HG03354 (cell line): ENCODE results near the gene PROS1.
"Not testable (repeated sequence)": the region's sequence is repeated elsewhere in the genome, so short reads cannot be mapped to it uniquely, and the experiment has no call there.

Experiments used
- ATAC-seq: cut with Tn5 transposase; IDR thresholded peaks from one replicate; pipeline ENCODE4 v1.9.1; 2021; ENCODE audit warnings: mild to moderate bottlenecking; ENCODE audit not compliant: unreplicated experiment, poor library complexity, severe bottlenecking

The PROS1 gene

DNA sequence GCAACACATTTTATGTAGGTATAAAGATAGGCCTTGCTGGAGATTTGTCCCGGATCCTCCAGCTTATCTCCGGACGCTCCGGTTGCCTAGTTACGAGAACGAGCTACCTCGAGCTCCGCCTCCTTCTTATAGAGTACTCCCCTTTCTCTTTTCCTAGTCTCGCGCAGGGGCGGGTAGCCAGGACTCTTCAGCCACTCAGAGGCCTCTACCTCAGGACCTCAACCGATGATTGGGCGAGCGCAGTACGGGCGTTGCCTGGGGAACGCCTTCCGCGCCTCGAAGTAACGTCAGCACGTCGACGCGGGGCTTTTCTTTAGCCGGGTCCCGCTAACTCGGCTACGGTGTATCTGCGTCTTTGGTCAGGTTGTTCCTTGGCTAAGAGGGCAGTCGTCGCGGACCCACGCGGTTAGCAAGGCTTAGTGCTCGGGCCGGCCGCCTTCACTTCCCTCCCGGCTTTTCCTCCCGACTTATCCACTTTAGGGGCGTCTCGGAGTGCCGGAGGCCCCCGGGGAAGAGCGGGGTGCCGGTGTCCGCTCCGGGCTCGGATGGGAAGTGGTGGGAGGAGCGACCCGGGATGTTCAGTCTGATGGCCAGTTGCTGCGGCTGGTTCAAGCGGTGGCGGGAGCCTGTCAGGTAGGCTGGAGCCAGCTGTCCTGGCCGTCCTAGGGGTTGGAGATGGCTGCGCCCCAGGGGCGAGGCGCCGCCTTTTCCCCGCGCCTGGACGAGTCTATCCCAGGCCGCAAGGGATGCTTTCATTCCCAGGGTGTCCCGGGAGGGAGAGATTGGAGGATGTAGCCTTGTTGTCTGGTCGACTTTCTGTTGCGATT lies 6.4 kb upstream of the PROS1 start, which contains the start of gene ARL13B:
TSS of gene ARL13B (plus strand) at position 306 of the 827 bp plus-strand sequence. CDS start at position 575, 269 bp downstream.
- ATAC-seq: peak; percentile 100

DNA sequence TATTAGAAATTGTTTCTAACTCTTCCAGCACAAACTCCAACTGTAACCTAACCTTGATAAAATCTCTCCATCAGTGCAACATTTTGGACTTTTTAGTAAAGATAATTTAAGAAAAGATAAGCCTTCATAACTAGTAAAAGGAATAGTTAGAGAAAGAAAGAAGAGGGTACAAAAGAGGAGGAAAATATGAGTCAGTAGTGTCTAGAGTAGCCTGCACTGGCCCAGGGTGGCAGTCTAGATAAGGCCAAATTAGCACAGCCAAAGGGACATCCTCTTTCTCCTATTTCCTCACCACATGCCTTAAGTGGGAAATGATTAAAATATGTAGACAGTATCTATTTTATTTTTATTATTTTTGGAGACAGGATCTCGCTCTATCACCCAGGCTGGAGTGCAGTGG lies 3.7 kb downstream of the PROS1 start:
- ATAC-seq: no peak

DNA sequence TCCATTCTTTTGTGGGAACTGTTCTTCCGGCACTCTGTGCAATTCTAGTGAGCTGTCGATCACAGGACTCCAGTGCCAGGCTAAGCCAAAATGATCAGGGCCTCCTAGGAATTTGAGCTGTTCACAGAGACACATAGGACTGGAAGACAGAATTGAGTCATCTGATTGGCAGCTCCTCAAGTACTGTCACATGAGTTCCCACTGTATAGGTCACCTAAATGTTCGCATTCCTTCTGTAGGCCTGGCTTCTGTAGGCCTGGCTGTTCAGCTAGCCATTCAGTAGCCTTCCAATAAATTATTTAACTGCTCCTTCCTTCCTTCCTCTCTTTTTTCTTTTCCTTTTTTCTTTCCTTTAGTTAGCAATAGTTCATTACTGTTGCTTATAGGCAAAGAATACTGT lies 4.3 kb downstream of the PROS1 start:
- ATAC-seq: no peak

DNA sequence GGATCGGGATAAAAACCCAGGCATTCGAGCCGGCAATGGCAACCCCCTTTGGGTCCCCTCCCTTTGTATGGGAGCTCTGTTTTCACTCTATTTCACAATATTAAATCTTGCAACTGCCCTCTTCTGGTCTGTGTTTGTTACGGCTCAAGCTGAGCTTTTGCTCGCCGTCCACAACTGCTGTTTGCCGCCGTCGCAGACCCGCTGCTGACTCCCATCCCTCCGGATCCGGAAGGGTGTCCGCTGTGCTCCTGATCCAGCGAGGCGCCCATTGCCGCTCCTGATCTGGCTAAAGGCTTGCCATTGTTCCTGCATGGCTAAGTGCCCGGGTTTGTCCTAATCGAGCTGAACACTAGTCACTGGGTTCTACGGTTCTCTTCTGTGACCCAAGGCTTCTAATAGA lies 8.6 kb downstream of the PROS1 start:
- not testable (repeated sequence) for ATAC-seq

DNA sequence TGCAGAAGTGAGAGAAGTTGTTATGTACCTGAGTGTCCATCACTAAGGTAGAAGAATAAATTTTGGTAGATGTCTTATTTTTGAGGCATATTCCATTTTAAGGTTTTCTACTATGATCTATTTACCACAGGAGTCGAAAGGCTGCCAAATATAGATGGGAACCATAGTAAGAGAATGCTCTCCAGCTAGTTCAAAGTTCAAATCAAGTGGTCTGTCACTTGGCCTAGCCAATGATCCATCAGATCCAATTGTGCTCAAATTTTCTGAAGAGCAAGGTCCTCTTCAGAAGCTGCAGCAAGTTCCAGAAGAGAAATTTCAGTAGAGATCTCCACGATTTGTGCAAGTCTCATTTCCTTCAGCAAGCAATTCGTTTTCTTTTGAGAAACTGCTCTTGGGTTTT lies 10.9 kb downstream of the PROS1 start:
- no peak for ATAC-seq

DNA sequence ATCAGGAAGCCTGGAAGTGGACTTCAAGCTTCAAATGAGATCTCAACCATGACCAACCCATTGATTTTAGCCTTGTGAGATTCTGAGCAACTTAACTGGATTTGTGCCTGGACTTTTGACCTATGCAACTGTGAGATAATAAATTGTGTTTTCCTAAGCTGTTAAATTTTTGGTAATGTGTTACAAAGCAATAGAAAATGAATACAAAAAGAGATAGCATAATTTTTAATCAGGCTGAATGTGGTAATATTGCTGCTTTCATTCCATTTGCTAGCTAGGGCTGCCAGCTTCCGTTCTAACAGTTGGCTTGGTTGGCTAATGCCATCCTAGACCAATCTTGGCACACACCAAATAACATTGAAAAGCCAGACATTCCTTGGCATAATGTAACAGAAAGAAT lies 12.2 kb downstream of the PROS1 start:
- no peak for ATAC-seq

DNA sequence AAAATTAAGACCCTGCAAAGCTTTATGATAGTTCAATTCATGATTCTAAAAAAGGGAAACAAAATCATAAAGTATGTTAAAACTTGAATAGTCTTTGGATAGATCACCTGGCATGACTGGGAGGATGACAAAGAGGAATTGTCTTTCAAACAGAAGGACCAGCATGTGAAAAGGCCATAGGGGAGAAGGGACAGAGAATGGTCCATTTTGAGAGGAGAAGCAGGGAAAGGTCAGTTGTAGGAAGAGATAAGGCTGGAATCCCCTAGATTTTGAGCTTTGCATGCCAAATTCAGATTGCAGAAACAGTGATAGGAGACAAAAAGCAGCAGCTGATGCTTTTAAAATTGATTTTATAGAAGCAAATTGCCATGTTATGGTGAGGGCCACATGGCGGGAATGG lies 12.7 kb downstream of the PROS1 start:
- ATAC-seq: no peak

DNA sequence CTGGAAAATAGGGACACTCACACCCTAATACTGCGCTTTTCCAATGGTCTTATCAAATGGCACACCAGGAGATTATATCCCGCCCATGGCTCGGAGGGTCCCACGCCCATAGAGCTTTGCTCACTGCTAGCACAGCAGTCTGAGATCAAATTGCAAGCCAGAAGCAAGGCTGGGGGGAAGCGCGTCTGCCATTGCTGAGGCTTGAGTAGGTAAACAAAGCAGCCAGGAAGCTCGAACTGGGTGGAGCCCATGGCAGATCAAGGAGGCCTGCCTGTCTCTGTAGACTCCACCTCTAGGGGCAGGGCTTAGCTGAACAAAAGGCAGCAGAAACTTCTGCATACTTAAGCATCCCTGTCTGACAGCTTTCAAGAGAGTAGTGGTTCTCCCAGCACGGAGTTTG lies 23.7 kb downstream of the PROS1 start:
- ATAC-seq: not testable (repeated sequence)

DNA sequence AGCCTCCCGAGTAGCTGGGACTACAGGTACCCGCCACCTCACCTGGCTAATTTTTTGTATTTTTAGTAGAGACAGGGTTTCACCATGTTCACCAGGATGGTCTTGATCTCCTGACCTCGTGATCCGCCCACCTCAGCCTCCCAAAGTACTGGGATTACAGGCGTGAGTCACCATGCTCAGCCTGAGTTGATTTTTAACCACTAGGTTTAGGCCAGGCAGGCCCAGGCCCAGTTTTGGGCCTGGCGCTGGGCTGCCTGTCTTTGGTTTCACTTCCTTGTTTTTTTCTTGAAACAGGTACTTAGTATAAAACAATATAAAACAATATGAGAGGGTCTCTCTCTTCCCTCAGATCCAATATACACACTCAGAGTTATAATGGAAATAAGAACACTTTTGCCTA lies 36.2 kb downstream of the PROS1 start:
- not testable (repeated sequence) for ATAC-seq

DNA sequence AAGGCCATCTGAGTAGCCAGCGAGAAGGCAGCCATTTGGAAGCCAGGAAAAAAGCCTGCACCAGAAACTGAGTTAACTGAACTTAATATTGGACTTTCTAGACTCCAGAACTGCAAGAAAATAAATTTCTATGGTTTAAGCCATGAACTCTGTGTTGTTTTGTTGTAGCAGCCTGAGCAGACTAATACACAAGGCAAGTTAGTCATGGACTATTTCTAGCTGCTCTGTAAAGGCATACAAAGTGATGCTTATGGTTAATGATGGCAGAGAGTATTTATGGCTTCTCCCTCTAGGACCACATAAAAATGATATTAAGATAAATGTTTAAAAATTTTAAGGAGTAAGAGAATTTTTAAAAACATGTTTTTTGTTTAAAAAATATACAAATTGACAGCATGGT lies 37.1 kb downstream of the PROS1 start:
- ATAC-seq: no peak

DNA sequence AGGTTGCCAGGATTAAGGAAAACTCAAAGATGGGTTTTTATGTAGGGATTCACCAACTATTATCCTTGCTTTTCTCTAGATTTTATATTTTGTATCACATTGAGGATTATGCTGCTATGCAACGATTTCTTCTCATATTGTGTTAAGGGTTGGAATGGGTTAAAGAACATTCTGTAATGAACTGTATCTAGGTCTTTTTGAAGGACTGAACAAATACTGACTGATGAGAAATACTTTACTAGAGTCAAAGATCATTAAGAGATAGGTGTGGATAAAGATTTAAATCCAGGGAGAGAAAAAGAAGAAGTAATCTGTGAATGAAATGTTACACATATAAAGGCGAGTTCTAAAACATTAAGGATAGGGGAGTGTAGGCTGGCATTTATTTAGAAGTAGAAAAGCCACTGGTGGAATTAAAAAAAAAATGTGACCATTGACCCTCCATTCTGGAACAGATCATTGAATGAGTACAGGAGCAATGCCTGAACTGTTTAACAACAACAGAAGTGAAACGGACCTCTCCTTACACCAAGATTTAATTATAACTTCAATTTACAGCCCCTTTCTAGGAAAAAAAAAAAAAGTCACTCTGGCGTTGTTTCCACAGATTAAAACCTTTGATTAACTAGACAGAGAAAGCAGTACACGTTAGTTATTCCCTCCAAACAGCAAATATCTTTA lies 39.2 kb downstream of the PROS1 start:
- no peak for ATAC-seq

DNA sequence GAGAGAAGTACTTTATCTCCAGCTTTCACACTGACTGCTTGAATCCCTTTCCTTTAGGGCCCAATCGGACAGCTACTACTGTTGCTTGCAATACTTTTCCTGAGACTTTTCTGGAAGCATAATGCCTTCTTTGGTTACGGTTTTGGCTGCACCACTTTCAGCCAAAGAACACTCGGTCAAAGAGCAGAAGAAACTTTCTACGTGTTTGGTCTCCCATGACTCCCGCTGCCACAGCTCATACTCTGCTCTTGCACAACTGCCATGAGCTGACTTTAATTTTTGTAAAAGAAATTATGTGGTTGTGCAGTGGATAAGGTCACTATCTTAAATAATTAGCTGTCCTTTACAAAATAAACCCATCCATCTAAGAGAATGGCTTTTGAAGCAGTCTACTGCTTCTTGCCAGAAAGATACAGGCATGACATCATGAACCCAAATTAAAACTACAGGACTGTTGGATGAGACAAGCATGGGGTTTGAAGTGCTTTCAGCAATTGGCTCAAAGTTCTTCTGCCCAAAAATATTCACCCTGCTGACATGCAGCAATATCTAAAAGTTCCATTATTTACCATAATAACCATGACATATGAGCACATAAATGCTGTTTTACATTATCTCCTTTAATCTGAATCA lies 42.0 kb downstream of the PROS1 start:
- no peak for ATAC-seq

DNA sequence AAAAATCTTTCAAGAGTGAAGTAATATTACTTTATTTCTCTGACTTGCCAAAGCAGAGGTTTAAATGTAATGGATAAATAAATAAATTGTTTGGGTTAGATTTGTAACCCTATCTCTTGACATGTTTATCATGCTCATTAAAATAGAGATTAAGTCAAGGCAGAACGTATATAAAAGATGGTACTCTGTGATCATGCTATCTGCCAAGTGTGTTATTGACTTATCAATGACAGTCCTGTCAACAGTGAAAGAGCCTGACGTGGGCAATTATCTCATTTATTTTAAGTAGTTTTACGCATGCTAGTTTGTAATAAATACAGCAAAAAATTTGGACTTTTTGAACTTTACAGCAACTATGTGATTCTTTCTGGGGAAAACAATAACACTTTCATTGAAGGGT lies 43.7 kb downstream of the PROS1 start:
- no peak for ATAC-seq

DNA sequence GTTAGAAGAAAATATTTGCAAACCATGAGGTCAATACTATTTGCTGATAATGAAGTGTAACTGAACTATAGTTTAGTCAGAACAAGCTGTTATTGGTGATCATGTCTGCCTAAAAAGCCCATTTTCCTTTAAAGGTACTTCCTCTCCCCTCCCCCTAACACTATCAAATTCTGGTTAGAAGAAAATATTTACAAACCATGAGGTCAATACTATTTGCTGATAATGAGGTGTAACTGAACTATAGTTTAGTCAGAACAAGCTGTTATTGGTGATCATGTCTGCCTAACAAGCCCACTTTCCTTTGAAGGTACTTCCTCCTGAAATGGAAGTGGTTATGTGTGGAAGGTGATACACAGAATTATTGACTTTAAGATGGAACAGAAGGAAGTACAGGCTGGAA lies 46.9 kb downstream of the PROS1 start:
- ATAC-seq: no peak

DNA sequence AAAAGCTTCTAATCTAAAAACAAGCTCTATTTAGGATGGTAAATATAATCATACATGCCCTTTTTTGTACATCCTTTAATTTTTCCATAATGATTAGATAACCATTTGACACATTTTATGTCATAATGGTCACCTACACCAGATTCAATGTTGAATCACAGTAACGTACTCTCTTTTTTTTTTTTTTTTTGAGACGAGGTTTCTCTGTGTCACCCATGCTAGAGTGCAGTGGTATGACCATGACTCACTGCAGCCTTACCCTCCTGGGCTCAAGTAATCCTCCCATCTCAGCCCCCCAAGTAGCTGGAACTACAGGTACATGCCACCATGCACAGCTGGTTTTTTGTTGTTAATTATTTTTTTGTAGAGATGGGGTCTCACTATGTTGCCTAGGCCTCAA lies 49.2 kb downstream of the PROS1 start:
- no peak for ATAC-seq

DNA sequence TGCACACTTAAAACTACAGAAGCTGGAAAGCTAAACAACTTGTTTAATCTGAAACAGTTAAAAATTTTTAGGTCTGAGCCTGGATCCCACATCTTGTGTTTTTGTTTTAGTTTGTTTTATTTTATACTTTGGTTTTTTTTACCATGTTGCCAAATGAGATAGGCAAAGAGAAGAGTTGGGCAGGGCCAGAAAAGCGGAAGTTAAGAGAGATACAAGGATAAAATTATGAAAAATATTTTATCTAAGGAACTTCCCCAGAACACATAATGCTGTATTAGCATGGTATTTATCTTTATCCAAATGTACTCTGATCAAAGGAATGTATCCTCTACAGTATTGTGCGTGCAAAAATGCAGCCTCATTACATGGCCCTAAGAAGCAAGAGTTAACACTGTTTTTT lies 50.7 kb downstream of the PROS1 start:
- no peak for ATAC-seq

DNA sequence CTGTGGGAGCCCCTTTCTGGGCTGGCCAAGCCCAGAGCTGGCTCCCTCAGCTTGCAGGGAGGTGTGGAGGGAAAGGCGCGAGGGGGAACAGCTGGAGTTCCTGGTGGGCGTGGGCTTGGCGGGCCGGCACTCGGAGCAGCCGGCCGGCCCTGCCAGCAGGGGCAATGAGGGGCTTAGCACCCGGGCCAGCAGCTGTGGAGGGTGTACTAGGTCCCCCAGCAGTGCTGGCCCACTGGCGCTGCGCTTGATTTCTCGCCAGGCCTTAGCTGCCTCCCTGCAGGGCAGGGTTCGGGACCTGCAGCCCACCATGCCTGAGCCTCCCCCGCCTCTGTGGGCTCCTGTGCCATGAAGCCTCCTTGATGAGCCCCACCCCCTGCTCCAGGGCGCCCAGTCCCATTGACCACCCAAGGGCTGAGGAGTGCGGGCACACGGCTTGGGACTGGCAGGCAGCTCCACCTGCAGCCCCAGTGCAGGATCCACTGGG lies 56.1 kb downstream of the PROS1 start:
- not testable (repeated sequence) for ATAC-seq

DNA sequence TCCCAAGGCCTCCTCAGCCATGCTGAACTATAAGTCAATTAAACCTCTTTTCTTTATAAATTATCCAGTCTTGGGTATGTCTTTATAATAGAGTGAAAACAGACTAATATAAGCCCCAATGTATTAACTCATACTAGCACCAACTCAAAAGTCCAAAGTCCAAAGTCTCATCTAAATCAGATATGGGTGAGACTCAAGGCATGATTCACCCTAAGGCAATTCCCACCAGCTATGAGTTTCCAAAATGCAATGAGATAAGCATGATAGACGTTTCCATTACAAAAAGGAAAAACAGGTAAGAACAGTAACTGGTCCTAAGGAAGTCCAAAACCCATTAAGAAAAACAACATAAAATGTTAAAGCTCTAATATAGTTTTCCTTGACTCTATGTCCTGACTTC lies 60.1 kb downstream of the PROS1 start:
- ATAC-seq: not testable (repeated sequence)

DNA sequence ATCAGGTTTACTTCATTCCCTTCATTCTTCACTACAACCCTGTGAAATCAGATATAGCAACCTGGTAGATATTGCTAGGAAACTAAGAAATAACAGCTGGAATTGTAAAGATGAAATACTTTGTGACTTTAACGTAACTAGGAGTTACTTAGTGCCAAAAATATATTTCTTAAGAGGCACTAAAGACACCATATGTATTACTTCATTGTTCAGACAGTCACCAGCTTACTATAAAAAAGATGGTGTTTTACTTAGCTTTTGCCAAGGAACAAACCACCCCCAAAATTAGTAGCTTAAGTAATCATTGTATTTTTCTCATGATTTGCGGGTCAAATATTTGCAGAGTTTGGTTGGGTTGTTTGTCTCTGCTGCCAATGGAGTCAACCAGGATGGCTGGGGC lies 62.5 kb downstream of the PROS1 start:
- no peak for ATAC-seq

DNA sequence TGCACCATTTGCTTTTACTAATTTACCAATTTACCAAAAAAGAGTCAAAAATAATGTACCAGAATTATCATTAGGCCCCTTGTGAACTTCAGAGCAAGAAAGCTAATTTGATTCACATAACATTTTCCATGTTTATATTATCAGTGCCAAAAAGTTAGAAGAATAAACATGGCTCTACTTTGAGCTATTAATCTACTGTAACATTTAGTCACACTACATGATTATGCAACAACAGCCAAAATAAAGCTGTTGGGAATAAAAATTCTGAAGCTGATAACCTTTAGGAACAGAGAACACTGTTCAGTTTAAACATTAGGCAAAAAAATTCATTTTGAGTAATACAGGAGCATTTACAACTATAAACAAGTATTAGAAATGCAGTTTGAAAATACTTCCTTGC lies 63.6 kb downstream of the PROS1 start:
- no peak for ATAC-seq

DNA sequence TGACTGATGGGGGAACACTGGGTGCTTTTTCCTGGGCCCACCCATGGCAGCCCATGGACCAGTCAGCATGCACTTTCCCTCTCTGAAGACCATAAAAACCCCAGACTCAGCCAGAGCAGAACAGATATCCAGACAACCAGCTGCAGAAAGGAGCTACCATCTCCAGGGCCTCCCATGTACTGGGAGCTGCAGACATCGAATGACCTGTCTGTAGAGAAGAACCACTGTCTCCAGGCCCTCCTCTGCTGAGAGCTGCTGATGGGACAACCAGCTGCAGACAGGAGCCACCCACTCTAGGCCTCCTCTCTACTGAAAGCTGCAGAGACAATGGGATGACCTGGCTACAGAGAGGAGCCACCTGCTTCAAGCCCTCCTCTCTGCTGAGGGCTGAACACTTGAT lies 66.6 kb downstream of the PROS1 start:
- ATAC-seq: no peak
